NT2/D1 (cell line): ENCODE results near the gene ARHGAP24.

ENCODE experiments used
- YY1 ChIP-seq: IDR thresholded peaks from 2 replicates; pipeline ENCODE4 v1.6.1; 2011; ENCODE audit not compliant: insufficient read length, insufficient read depth
- ZNF274 ChIP-seq: IDR thresholded peaks from 2 replicates; pipeline ENCODE4 v1.6.1; 2011; ENCODE audit warnings: mild to moderate bottlenecking, low read depth, low read length

- TF ChIP-seq YY1, result no peak
- TF ChIP-seq ZNF274, result no peak
These were observed 251.6 kb downstream of the ARHGAP24 start for GRCh38 chr4:85726555-85726954.
